HG02943 (cell line): ENCODE results near the gene BCAM.

ENCODE experiments used
- ATAC-seq: cut with Tn5 transposase; IDR thresholded peaks from one replicate; pipeline ENCODE4 v1.9.1; 2021; ENCODE audit warnings: mild to moderate bottlenecking, low read depth, moderate library complexity; ENCODE audit not compliant: unreplicated experiment

BCAM gene

DNA sequence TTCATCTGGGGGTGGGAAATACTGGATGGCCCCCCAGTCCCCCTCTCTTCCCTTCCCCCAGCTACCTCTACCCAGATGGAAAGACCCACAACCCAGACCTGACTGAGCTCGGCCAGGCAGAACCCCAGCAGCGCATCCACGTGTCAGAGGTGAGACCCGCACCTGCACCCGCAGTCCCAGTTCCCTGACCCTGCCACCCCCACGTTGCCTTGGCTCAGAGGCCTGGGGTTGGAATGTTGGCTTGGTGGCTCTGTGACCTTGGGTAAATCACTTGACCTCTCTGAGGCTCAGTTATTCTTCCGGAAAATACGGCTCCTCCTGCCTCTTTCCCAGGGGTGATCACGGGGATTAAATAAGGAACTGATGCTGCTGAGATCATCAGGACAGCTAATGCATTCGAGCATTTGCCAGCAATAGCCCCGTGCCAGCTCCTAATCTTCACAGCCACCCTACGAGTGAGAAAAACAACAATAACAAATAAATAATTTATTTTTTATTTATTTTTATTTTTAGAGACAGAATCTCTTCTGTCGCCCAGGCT, 18.9 kb upstream of the BCAM start:
- ATAC-seq: no peak

GRCh38 chr19:44792281-44792680, 16.6 kb upstream of the BCAM start:
- ATAC-seq: no peak

DNA sequence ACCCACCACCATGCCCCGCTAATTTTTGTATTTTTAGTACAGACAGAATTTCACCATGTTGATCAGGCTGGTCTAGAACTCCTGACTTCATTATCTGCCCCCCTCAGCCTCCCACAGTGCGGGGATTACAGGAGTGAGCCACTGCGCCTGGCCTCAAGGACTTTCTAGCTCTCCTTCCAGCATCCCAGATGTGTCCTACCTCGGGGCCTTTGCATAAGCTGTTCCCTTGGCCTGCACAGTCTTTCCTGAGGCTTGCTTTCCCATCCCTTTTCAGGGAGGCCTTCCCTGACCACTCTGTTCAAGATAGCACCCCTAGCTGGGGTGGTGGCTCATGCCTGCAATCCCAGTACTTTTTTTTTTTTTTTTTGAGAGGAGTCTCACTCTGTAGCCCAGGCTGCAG, 14.3 kb upstream of the BCAM start:
- no peak for ATAC-seq

- ATAC-seq: no peak
Measured at GRCh38 chr19:44795398-44795987, 13.4 kb upstream of the BCAM start.

DNA sequence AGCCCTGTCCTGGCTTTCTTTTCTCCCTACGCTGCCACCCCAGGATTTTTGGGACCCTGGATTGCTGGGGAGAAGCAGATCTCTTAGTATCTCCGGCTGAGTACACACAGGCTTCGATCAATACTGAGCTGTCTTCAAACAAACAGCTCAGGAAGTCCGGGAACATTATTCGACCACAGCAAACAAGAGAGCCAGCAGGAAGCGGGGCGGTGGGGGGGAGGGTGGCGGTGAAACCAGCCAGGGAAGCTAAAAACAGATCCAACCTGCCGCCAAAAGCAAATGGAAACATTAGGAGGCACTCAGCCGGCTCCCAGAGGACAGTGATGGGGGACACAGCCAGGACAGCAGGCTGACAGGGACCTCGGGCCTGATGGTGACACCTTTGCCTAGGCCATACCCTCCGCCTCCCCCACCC, 12.2 kb upstream of the BCAM start:
- no peak for ATAC-seq

DNA sequence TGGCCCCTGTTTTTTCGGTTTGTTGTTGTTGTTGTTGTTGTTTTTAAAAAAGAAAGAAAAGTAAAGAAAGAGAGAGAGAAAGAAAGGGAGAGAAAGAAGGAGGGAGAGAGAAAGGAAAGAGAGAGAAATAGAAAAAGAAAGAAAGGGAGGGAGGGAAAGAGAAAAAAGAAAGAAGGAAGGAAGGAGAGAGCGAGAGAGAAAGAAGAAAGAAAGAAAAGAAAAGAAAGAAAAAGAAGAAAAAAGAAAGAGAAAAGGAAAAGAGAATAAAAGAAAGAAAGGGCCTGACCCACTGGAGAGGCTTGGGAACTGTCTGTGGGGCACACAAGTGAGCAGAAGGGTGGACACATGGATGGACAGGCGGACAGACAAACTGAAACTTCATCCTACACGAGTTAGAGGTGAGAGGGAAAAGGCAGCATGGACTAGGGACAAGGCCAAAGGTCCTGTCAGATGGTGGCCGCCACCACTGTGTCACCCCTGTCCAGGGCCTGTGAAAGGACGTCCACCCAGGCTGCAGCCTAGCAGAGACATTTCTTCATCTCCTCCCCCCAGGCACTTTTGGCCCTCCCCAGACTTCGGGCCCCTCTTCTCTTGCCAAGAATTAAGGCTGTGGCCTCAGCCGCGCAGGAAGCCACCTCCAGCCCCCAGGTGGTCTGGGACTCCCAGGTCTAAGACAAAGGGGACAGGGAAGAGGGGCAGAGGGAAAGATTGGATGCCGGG, 9.1 kb upstream of the BCAM start:
- ATAC-seq: no peak

DNA sequence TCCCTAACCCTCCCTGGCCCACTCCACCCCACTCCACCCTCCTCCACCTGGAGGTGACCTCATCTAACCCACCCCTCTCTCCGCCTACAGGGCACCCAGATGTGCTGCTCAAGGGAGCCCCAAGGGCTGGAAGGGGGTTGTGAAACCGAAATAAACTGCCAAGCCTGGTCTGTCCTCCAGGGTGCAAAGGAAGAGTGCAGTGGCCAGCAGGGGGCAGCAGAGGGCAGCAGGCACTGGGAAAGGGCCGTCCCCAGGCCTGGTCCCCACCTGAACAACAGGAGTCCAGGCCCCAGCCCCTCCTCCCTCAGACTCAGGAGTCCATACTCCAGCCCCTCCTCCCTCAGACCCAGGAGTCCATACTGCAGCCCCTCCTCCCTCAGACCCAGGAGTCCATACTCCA, 8.4 kb upstream of the BCAM start:
- no peak for ATAC-seq

- ATAC-seq: no peak
Measured at GRCh38 chr19:44803442-44804428, 5.2 kb upstream of the BCAM start.

GRCh38 chr19:44806291-44806690, 2.6 kb upstream of the BCAM start:
- ATAC-seq: no peak

DNA sequence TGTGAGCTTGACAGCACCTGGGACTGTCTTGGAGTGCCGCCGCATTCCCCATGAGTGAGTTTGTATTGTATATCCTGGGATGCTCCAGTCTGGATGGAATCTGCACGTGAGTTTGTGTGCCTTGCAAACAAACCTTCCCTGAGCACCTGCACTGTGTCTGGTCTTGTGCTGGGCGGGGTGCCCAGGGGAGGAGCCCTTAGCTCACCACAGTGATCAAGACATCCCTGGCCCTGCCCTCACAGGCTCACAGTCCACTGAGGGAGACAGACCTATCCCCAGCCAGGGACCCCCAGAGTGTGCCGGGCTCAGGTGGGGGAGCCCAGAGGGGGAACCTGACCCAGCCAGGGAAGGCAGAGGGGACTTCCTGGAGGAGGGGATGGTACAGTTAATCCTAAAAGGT, 1.7 kb upstream of the BCAM start:
- ATAC-seq: no peak

- no peak for ATAC-seq
Measured at GRCh38 chr19:44807652-44808462, 1.0 kb upstream of the BCAM start.

DNA sequence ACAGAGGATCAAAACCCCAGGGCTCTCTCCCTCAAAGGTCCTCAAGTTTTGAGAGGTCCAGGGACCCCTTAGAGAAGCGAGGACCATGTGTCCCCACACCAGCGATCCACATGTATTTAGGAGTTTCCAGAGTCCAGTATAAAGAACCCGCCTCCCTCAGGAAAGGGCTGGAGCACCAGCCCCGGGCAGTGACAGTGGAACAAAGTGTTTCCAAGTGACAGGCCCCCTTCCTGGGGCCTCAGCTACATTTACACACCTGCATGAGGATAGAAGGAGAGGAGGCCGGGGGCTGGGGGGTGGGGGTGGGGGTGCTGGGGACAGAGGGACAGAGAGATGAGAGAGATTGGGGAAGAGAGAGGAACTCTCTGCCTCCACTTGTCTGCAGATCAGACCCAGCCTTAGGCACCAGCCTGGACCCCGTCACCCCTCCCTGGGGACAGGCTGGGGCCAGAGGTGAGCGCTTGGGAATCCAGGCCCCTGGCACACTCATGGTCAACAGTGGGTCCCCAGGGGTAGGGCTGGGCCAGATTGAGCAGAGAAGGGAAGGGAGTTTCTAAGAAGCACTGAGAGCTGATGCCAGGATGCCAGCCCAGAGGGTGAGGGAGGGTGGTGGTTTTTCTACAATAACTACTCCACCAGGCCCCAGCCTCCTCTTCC, 802 bp downstream of the BCAM start:
- ATAC-seq: no peak

GRCh38 chr19:44810234-44811121, 1.6 kb downstream of the BCAM start:
- no peak for ATAC-seq

DNA sequence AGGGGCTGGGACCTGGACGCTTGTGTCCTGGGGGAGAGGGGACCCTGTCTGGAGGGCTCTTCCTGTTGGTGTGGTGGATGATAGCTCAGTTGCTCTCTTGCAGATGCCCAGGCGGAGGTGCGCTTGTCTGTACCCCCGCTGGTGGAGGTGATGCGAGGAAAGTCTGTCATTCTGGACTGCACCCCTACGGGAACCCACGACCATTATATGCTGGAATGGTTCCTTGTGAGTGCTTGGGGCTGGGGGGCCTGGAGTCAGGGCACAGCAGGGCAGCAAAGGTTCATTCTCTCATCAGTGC, 2.2 kb downstream of the BCAM start:
- ATAC-seq: no peak

DNA sequence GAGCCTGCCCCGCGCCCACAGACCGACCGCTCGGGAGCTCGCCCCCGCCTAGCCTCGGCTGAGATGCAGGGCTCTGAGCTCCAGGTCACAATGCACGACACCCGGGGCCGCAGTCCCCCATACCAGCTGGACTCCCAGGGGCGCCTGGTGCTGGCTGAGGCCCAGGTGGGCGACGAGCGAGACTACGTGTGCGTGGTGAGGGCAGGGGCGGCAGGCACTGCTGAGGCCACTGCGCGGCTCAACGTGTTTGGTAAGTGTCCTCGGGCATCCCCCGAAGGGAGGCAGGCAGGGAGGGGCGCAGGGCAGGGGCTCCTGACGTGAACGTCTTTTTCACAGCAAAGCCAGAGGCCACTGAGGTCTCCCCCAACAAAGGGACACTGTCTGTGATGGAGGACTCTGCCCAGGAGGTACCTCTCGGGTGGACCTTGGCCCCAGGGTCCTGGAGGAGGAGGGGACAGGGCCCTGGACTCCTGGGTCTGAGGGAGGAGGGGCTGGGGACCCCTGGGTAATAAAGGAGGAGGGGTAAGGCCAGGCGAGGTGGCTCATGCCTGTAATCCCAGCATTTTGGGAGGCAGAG, 3.3 kb downstream of the BCAM start:
- ATAC-seq: no peak

DNA sequence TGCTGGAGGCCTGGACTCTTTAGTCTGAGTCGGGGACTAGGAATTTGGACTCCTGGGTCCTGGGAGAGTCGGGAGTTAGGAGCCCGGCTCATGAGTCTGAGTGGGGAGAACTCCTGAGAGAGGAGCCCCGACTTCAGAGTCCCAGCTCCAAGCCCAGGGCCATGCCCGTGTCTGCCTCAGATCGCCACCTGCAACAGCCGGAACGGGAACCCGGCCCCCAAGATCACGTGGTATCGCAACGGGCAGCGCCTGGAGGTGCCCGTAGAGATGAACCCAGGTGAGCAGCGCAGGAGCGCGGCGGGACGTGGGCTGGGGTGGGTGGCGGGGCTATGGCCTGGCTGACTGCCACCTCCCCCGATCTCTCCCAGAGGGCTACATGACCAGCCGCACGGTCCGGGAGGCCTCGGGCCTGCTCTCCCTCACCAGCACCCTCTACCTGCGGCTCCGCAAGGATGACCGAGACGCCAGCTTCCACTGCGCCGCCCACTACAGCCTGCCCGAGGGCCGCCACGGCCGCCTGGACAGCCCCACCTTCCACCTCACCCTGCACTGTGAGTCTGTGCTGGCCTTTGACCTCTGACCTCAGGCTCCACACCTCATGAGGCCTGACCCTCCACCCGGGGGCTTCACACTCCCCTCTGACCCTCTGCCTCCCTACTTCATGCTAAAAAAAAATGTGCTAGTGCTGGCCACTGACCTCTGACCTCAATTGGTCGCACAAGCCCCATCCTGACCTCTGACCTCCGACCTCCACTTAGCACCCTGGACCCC, 4.4 kb downstream of the BCAM start:
- no peak for ATAC-seq

- ATAC-seq: no peak
Measured at GRCh38 chr19:44813841-44814470, 5.1 kb downstream of the BCAM start.
